ENCODE results near the gene HIRIP3.

GRCh38 chr16:29982560-29983419, 12.6 kb downstream of the HIRIP3 start:
- no peak for TF ChIP-seq EP300 (IDR thresholded peaks at IDR 0.05)
- TF ChIP-seq CTCF (IDR thresholded peaks at IDR 0.05), result no peak
- no peak for TF ChIP-seq POLR2A (IDR thresholded peaks at IDR 0.05)
- TF ChIP-seq POLR2AphosphoS5 (IDR thresholded peaks at IDR 0.05), result no peak

Data from stomach (tissue), 4 donors.